NCI-H748 (cell line): ENCODE data around the gene DHX38.

Source experiments
- DNase-seq: peaks from one replicate; lab custom pipeline; 2025; ENCODE audit not compliant: unreplicated experiment; lab: John Stamatoyannopoulos, UW

The DHX38 gene

DNA sequence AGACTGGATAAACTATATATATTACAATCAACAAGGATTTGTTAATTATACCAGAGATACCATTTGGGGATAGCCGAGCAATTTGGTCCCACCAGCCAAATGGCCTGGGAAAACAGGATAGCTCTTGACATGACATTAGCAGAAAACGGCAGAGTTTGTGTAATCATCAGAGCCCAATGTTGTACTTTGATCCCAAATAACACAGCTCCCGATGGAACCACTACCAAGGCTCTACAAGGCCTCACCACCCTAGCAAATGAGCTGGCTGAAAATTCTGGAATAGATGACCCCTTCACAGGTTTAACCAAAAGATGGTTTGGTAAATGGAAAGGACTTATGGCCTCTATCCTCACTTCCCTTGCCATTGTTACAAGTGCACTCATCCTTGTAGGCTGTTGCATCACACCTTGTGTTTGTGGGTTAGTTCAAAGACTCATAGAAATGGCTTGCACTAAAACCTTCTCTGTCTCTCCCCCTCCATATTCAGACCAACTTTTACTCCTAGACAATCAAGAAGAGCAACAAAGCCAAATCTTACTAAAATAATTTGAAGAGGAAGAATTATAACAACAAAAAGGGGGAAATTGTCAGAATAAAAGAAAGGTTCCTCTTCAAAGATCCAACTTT, 9.8 kb upstream of the DHX38 start:
- no peak for DNase-seq

GRCh38 chr16:72084445-72084844, 9.2 kb upstream of the DHX38 start:
- no peak for DNase-seq

- no peak for DNase-seq
Measured at GRCh38 chr16:72085002-72085401, 8.6 kb upstream of the DHX38 start.

DNA sequence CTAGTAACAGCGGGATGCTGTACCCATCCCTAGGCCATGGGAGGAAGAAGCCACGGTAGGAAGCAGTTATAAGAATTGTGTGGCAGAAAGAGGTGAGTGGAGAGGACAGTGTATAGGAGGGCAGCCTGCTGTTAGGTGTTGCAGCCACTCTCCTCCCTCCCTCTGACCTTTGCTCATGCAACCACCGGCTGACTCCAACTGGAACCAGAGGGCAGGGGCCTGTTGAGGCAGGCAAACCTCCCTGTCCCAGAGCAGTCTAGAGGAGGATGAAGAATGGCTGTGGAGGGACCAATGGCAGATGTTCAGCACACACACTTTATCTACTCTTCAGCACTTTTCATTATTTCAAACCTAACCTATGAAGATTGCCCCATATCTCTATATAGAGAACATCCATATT, 2.4 kb upstream of the DHX38 start:
- DNase-seq = no peak

DNA sequence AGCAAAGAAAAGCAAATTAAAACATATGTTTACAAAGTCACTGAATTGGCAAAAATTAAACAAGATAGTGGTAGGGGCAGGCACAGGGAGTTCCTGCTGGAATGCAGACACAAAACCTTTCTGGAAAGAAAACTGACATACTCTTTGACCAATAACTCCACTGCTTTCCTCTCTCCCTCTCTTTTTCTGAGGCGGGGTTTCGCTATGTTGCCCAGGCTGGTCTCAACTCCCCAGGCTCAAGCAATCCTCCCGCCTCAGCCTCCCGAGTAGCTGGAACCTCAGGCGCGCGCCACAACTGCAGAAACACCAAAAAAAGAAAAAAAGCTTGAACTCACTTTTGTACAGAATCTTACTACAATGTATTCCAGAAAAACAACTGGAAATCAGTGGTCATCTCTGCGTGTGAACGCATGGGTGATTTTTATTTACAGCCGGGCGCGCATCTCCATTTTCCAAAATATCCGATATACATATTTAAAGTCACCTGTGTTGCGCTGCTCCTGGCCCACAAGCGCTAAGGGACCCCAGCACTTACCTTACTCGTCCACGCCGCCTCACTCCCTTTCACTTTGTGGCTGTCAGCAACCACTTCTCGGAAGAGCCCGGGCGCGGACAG, 707 bp upstream of the DHX38 start:
- peak; percentile 26 for DNase-seq

DNA sequence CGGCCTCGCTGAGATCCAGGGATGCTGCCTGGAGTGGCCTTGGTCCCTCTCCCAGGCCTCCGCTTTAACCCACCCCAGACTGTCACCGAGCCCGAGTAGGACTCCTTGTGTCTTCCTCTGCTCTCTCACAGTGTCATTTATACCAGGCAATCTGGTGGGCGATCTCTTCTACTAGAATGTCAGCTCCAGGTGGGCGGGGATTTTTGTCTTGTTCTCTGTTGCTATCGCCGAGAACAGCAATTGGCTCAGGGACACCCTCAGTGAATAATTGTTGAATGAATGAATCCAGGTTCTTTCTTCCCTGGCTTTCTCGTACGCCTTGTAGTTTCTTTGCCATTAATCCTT, 591 bp downstream of the DHX38 start:
- peak; percentile 4 for DNase-seq

DNA sequence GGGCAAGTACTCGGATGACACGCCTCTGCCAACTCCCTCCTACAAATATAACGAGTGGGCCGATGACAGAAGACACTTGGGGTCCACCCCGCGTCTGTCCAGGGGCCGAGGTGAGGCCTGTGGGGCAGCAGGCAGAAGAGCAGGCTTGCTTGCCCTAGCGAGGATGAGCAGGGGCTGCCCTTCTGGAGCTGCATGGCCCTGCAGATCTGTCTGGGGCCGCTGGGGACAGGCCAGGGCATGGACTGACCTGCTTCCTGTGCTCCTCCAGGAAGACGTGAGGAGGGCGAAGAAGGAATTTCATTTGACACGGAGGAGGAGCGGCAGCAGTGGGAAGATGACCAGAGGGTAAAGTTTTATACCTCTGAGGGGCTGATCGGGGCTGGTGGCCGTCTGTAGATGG, 5.3 kb downstream of the DHX38 start:
- no peak for DNase-seq

DNA sequence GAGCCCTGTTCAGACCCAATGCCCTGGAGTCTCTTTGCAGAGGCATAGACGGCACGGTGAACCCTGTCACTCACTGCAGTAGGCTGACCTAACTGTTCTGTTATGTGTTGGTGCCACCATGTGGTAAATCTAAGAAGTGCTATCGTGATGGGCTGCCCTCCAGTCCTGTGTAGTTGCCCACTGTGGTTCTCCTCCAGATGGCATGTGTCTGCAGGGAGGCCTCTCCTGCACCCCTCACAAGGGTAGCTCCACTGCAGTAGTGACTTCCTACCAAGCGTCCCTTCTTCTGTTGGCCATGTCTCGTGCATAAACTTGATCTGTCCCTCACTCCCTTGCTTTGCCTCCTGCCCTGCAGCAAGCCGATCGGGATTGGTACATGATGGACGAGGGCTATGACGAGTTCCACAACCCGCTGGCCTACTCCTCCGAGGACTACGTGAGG, 5.8 kb downstream of the DHX38 start:
- DNase-seq = peak; percentile 26

GRCh38 chr16:72101195-72101594, 7.5 kb downstream of the DHX38 start:
- DNase-seq = no peak

- no peak for DNase-seq
Measured at GRCh38 chr16:72104905-72105304, 11.3 kb downstream of the DHX38 start.

DNA sequence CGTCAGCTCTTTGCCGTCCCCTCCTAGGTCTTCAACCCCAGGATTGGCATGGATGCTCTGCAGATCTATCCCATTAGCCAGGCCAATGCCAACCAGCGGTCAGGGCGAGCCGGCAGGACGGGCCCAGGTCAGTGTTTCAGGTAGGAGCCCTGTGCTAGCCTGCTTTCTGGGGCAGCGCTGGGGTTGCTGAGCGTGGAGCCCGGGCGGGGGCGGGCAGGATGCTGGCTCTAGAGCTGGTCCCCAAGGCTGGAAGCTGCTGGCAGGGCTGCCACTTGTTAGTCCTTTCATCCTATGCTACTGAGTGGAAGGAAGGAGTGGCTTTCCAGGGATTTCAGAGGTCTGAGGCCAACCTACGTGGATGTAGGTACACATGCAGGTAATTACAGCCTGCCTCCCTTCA, 12.3 kb downstream of the DHX38 start:
- DNase-seq = no peak

DNA sequence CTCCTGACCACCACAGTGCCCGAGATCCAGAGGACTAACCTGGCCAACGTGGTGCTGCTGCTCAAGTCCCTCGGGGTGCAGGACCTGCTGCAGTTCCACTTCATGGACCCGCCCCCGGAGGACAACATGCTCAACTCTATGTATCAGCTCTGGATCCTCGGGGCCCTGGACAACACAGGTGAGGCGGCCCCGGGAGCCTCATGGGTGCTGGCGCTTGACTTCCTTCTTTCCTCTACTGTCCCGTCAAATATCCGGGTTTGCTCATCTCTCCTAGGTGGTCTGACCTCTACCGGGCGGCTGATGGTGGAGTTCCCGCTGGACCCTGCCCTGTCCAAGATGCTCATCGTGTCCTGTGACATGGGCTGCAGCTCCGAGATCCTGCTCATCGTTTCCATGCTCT, 13.7 kb downstream of the DHX38 start:
- no peak for DNase-seq

DNA sequence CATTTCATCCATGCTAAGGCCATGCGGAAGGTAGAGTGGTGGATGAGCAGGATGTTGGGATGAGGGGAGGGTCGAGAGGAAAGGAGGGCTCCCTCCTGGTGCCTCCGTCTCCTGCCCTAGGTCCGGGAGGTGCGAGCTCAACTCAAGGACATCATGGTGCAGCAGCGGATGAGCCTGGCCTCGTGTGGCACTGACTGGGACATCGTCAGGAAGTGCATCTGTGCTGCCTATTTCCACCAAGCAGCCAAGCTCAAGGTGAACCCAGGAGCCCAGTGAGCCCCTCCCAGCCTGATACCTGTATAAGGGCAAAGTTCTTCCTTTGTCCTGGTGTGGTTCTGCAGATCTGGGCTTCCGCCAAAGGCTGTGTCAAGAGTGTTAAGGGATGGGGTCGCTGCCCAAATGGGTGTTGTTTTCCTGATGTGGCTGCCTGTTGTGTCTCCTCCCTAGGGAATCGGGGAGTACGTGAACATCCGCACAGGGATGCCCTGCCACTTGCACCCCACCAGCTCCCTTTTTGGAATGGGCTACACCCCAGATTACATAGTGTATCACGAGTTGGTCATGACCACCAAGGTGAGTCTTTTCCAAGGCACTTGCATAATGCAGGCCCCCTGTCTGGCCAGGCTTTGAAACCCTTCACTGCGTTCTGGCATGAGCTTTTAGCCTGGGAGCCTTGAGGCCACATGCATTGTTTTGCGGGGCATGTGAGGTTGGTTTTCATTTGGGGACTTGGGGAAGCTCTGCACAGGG, 14.9 kb downstream of the DHX38 start:
- no peak for DNase-seq

DNA sequence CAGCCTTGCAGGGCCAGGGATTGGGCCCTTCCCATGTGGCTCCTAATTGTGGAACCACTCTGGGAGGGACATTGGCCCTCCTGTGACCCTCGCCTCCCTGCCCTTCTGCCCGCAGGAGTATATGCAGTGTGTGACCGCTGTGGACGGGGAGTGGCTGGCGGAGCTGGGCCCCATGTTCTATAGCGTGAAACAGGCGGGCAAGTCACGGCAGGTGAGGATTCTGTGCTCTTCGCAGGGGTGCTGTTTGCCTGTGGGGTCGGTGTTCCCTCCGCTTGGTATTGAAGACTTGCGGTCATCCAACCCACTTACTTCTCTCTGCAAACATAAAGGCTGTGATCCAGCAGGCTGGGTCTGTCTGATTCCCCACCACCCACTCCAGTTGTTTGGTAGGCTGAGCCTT, 15.7 kb downstream of the DHX38 start:
- DNase-seq = no peak

DNA sequence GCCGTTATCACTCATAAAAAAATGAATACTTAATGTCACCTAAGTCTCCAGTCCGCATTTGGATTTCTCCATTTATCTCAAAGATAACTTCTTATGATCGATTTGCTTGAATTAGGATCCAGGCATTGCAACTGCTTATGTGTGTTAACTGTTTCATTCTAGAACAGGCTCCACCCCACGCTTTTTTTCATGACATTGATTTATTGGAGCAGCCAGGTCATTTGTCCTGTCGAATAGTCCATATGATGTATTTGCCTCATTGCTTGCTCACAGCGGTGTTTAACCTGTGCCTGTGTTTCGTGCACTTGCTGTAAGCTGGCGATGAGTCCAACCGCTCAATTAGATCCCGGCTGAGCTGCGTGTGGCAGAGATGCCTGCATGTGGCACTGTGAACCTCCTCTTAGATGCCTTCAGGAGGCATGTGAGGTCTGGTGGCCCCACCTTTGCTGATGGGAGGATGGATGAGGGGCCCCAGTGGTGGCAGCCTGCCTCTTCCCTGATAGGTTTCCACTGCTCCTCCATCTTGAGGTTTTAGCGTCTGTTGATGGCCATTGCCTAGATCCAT, 16.4 kb downstream of the DHX38 start:
- no peak for DNase-seq

DNA sequence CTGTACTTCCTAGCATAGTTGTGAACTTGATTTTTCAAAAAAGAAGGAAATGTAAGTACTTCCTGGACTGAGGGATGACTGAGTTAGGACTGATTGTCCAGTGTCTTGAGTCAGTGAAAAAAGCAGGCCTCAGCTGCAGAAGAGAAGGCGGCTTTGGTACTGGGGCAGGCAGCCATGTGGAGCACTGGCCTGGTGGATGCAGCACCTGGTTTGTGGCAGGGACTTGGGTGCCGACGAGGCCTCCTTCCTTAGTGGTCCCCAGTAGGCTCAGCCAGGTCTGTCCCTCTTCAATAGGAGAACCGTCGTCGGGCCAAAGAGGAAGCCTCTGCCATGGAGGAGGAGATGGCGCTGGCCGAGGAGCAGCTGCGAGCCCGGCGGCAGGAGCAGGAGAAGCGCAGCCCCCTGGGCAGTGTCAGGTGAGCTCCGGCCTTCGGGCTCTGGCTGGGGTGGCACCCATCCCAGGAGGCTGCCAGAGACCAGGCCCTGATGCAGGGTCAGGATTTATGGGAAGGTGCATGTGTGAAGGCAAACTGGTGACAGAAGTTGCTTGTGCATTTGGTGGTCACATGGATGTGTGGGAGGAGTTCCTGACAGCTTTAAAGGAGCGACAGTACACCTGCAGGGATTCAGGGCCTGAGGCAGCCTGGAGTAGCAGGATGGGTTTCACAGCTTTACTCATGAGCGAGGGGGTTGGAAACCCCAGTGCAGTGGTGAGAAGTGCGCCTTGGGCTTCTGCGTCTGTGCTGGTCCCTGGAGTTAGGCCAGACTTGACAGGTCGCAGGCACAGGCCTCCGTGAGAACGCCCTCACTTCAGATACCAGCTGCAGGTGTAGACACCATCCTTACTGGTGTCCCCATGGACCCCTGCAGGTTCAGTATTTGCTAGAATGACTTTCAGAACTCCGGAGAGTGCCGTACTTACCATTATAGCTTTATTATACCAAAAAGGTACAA, 17.3 kb downstream of the DHX38 start:
- no peak for DNase-seq

GRCh38 chr16:72111657-72112451, 18.2 kb downstream of the DHX38 start:
- DNase-seq = no peak

DNA sequence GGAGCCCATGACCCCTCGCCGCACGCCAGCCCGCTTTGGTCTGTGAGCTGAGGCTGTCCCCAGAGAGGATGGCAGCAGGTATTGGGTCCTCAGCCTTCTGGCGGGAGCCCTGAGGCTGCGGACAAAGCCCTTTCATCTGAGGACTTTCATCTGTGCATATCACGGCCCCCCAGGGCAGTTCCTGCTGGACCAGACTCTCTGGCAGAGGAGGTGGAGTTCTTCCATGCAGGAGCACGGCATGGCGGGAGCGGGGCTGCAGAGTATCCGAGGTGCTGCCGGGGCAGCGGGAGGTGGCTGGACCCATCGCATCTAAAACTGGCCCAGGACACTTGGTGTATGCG, 18.8 kb downstream of the DHX38 start:
- no peak for DNase-seq

- no peak for DNase-seq
Measured at GRCh38 chr16:72112906-72113615, 19.4 kb downstream of the DHX38 start.

DNA sequence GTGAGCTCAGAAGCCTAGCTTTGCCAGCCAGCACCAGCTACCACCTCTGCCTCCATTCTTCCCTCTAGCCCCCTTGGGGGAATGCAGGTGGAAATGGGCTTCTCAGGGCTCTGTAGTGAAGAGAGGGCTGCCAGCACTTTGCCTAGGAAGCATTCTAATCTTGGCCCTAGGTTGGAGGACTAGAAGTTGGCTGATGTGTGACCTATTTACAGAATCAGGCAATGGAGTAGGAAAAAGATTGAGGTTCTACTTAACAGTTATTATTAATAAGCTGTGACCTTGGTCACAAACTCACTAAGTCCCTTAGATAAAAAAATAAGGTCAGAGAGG, 19.9 kb downstream of the DHX38 start:
- no peak for DNase-seq
